GM12892 (cell line): Measurements from ENCODE around the gene SEC14L6.

Experiments
- POLR2A ChIP-seq: IDR thresholded peaks from 2 replicates; pipeline ENCODE4 v1.6.1; 2011; ENCODE audit warnings: low read depth, low read length, control low read depth
- POLR2AphosphoS5 ChIP-seq: IDR thresholded peaks from 2 replicates; pipeline ENCODE4 v1.6.1; 2011; ENCODE audit warnings: low read depth, low read length, control low read depth
- TAF1 ChIP-seq: IDR thresholded peaks from 2 replicates; pipeline ENCODE4 v1.6.1; 2011; ENCODE audit warnings: low read depth, mild to moderate bottlenecking, control low read depth, low read length, borderline replicate concordance

DNA sequence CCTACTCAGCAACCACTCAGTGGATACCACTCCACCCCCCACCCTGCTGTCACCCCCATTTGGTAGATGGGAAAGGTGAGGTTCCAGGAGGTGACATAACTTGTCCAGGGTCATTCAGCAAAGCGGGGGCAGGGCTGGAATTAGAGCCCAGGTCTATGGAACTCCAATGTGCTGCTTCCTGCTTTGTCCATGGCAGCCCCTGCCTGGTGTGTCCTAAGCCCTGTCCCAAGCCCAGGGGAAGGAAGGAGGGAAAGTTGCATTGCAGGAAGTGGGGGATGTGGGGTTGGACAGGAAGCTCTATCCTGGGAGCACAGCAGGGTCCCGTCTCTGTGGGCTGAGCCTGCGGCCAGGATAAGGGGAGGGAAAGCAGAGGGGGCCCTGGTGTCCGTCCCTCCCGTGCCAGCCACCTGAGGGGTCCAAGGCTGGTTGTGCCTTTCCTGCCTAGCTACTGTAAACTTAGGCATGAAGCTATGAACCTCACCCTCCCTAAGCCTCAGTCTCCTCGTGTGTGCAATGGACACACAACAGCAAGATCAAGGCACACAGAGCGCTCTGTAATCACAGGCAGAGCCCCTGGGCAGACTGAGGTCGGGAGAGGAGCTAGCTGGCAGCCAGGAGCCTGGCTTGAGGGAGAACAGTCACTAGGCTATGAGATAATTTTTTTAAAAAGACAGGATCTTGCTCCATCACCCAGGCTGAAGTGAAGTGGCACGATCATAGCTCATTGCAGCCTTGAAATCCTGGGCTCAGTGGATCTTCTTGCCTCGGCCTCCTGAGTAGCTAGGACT is 15.1 kb upstream of the SEC14L6 start:
- no peak for TF ChIP-seq POLR2A
- no peak for TF ChIP-seq POLR2AphosphoS5
- no peak for TF ChIP-seq TAF1
